Activated CD4-positive, alpha-beta T cell treated with anti-CD3 and anti-CD28 coated beads, Interleukin-2, Interleukin-6, amounts not matched to agents 100 ng/mL and 50 ng/mL, durations not matched to agents 16 hours and 8 hours (primary cell): Measurements from ENCODE around the gene PHLDA2.
"Not testable (repeated sequence)": the region's sequence is repeated elsewhere in the genome, so short reads cannot be mapped to it uniquely, and the experiment has no call there.

Experiments
- DNase-seq: peaks from one replicate; pipeline ENCODE4 v3.0.0-alpha.2; 2020

PHLDA2 gene

GRCh38 chr11:2944530-2944929 is 15.3 kb upstream of the PHLDA2 start:
- DNase-seq: no peak

- DNase-seq: no peak
Observed at GRCh38 chr11:2943711-2944118, 14.5 kb upstream of the PHLDA2 start.

- DNase-seq: no peak
Observed at GRCh38 chr11:2942872-2943710, 13.9 kb upstream of the PHLDA2 start.

- DNase-seq: no peak
Observed at GRCh38 chr11:2942447-2942846, 13.2 kb upstream of the PHLDA2 start.

- DNase-seq: no peak
Observed at GRCh38 chr11:2940921-2941821, 12.0 kb upstream of the PHLDA2 start.

GRCh38 chr11:2940147-2940920 is 11.1 kb upstream of the PHLDA2 start:
- DNase-seq: peak; percentile 59

GRCh38 chr11:2938458-2939418 is 9.5 kb upstream of the PHLDA2 start:
- DNase-seq: not testable (repeated sequence)

- DNase-seq: not testable (repeated sequence)
Observed at GRCh38 chr11:2937641-2938457, 8.6 kb upstream of the PHLDA2 start.

GRCh38 chr11:2934611-2935239 is 5.5 kb upstream of the PHLDA2 start:
- DNase-seq: no peak

GRCh38 chr11:2934021-2934550 is 4.9 kb upstream of the PHLDA2 start:
- no peak for DNase-seq

- peak; percentile 88 for DNase-seq
Observed at GRCh38 chr11:2933375-2934020, 4.3 kb upstream of the PHLDA2 start.

- DNase-seq: peak; percentile 33
Observed at GRCh38 chr11:2932850-2933251, 3.6 kb upstream of the PHLDA2 start.

- DNase-seq: no peak
Observed at GRCh38 chr11:2931771-2932738, 2.8 kb upstream of the PHLDA2 start.

- DNase-seq: no peak
Observed at GRCh38 chr11:2931420-2931746, 2.2 kb upstream of the PHLDA2 start.

GRCh38 chr11:2930704-2931419 is 1.6 kb upstream of the PHLDA2 start:
- DNase-seq: peak; percentile 74

- peak; percentile 63 for DNase-seq
Observed at GRCh38 chr11:2929950-2930703, 907 bp upstream of the PHLDA2 start.

GRCh38 chr11:2929531-2929949 is 320 bp upstream of the PHLDA2 start:
- peak; percentile 58 for DNase-seq
